ENCODE data around the gene UMAD1.

UMAD1 gene

GRCh38 chr7:7695111-7695817 lies 54.7 kb downstream of the UMAD1 start:
- DNase-seq: no peak

- DNase-seq: no peak
Measured at GRCh38 chr7:7696458-7697119, 56.0 kb downstream of the UMAD1 start.

- DNase-seq: no peak
Measured at GRCh38 chr7:7698930-7699329, 58.4 kb downstream of the UMAD1 start.

GRCh38 chr7:7699380-7699779 lies 58.8 kb downstream of the UMAD1 start:
- no peak for DNase-seq

- no peak for DNase-seq
Measured at GRCh38 chr7:7699970-7700369, 59.4 kb downstream of the UMAD1 start.

GRCh38 chr7:7701527-7701926 lies 61.0 kb downstream of the UMAD1 start:
- DNase-seq: no peak

GRCh38 chr7:7702826-7703225 lies 62.3 kb downstream of the UMAD1 start:
- no peak for DNase-seq

GRCh38 chr7:7703427-7703826 lies 62.9 kb downstream of the UMAD1 start:
- no peak for DNase-seq

GRCh38 chr7:7704867-7705266 lies 64.3 kb downstream of the UMAD1 start:
- DNase-seq: no peak

GRCh38 chr7:7705318-7705717 lies 64.8 kb downstream of the UMAD1 start:
- no peak for DNase-seq

- no peak for DNase-seq
Measured at GRCh38 chr7:7706101-7706511, 65.6 kb downstream of the UMAD1 start.

GRCh38 chr7:7706556-7707172 lies 66.1 kb downstream of the UMAD1 start:
- DNase-seq: no peak

- DNase-seq: no peak
Measured at GRCh38 chr7:7707246-7707645, 66.7 kb downstream of the UMAD1 start.

GRCh38 chr7:7707806-7708205 lies 67.3 kb downstream of the UMAD1 start:
- no peak for DNase-seq

GRCh38 chr7:7709291-7709690 lies 68.7 kb downstream of the UMAD1 start:
- no peak for DNase-seq

- no peak for DNase-seq
Measured at GRCh38 chr7:7710469-7710868, 69.9 kb downstream of the UMAD1 start.

GRCh38 chr7:7713730-7714129 lies 73.2 kb downstream of the UMAD1 start:
- no peak for DNase-seq

GRCh38 chr7:7718492-7718891 lies 77.9 kb downstream of the UMAD1 start, which contains the start of gene RPA3:
TSS of gene RPA3 (minus strand) at chr7:7718607. CDS start at chr7:7640418, 78,189 bp downstream.
- no peak for DNase-seq

- DNase-seq: peak; percentile 56
Measured at GRCh38 chr7:7719236-7719635, 78.7 kb downstream of the UMAD1 start.

- DNase-seq: no peak
Measured at GRCh38 chr7:7720193-7720592, 79.6 kb downstream of the UMAD1 start.

- no peak for DNase-seq
Measured at GRCh38 chr7:7720750-7721621, 80.4 kb downstream of the UMAD1 start.

GRCh38 chr7:7731732-7732131 lies 91.2 kb downstream of the UMAD1 start:
- no peak for DNase-seq

GRCh38 chr7:7732621-7733281 lies 92.2 kb downstream of the UMAD1 start:
- no peak for DNase-seq
